OCI-LY7 (cell line): ENCODE measurements around the gene GRIA4. TPM values are rescaled to one million over a fixed set of nuclear protein-coding genes. Genes with fewer than 3 reads are reported as not detected.

ENCODE experiments used
- BruUV-seq: library from RNA; stranded (reverse); fragments of 400-500 nt; replicated peaks from 2 replicates; lab custom pipeline; 2021; lab: Mats Ljungman, UMichigan
- CTCF ChIA-PET: fragments of 300-600 bp; sonication (Branson Sonifier 250); formaldehyde crosslinking; loops from one replicate; lab custom pipeline; 2022; ENCODE audit warnings: antibody characterized with exemption; ENCODE audit not compliant: unreplicated experiment; lab: Charles Lee
- POLR2A ChIA-PET: fragments of 300-600 bp; sonication (Branson Sonifier 250); formaldehyde crosslinking; loops from one replicate; lab custom pipeline; 2022; ENCODE audit warnings: antibody characterized with exemption; lab: Charles Lee
- DNase-seq: peaks from one replicate; pipeline ENCODE4 v3.0.0-alpha.2; 2015; ENCODE audit warnings: low spot score
- H2AFZ ChIP-seq: fragments of 200-600 bp; sonication (generic), shearing (Covaris generic); 2 replicates; pipeline ENCODE4 v1.6.1; 2014; ENCODE audit warnings: mild to moderate bottlenecking, antibody characterized with exemption, low read length, moderate library complexity
- H3K27ac ChIP-seq: fragments of 200-600 bp; sonication (generic); 2 replicates; pipeline ENCODE4 v1.5.1; 2014; ENCODE audit warnings: mixed run types, low read depth, mild to moderate bottlenecking, moderate library complexity, low read length, inconsistent platforms; ENCODE audit not compliant: poor library complexity, severe bottlenecking
- H3K36me3 ChIP-seq: fragments of 200-600 bp; sonication (generic); 2 replicates; pipeline ENCODE4 v1.6.1; 2014; ENCODE audit warnings: mild to moderate bottlenecking, antibody characterized with exemption, low read length, moderate library complexity, mixed read lengths; ENCODE audit not compliant: insufficient read depth
- H3K4me1 ChIP-seq: fragments of 200-600 bp; sonication (generic); 2 replicates; pipeline ENCODE4 v1.5.1; 2014; ENCODE audit warnings: mild to moderate bottlenecking, low read length; ENCODE audit not compliant: insufficient read depth, poor library complexity, severe bottlenecking
- H3K4me2 ChIP-seq: fragments of 200-600 bp; sonication (generic); 2 replicates; pipeline ENCODE4 v1.6.1; 2014; ENCODE audit warnings: mild to moderate bottlenecking, low read length
- H3K4me3 ChIP-seq: fragments of 200-600 bp; sonication (generic); 2 replicates; pipeline ENCODE4 v1.5.1; 2014; ENCODE audit warnings: mild to moderate bottlenecking, low read depth, low read length; ENCODE audit not compliant: poor library complexity, severe bottlenecking
- H3K79me2 ChIP-seq: fragments of 200-600 bp; sonication (generic); 2 replicates; pipeline ENCODE4 v1.6.1; 2016; ENCODE audit warnings: low read depth, mild to moderate bottlenecking, low read length, moderate library complexity, mixed read lengths; ENCODE audit not compliant: insufficient read depth
- H3K9me2 ChIP-seq: fragments of 200-600 bp; sonication (generic); 2 replicates; pipeline ENCODE4 v1.6.1; 2016; ENCODE audit warnings: mild to moderate bottlenecking, low read length, mixed read lengths; ENCODE audit not compliant: insufficient read depth
- H3K9me3 ChIP-seq: fragments of 200-600 bp; sonication (generic); 2 replicates; pipeline ENCODE4 v1.6.1; 2014; ENCODE audit warnings: mild to moderate bottlenecking, mixed run types, low read length, mixed read lengths
- H4K20me1 ChIP-seq: fragments of 200-600 bp; sonication (generic); 2 replicates; pipeline ENCODE4 v1.6.1; 2014; ENCODE audit warnings: mild to moderate bottlenecking, antibody characterized with exemption, low read length, moderate library complexity, mixed read lengths; ENCODE audit not compliant: insufficient read depth
- EZH2phosphoT487 ChIP-seq: fragments of 200-600 bp; sonication (generic); IDR thresholded peaks from 2 replicates; pipeline ENCODE4 v1.6.1; 2018; ENCODE audit warnings: low read depth, borderline replicate concordance, mild to moderate bottlenecking, mixed run types, antibody characterized with exemption, low read length, moderate library complexity, mixed read lengths
- intact Hi-C: fragments of 100-400 bp; cut with micrococcal nuclease; formaldehyde crosslinking; loops from one replicate; pipeline ENCODE4 v1.10.0; 2022; ENCODE audit not compliant: unreplicated experiment
- total RNA-seq, 2 experiments: library from RNA; depleted of rRNA in 1 of 2; stranded (reverse); fragments of >200 nt in 1 of 2; shearing (Covaris generic) in 1 of 2; gene quantifications; 2 replicates each; pipeline ENCODE4 v1.2.3, GENCODE V29; 2014 to 2022
- TF ChIP-seq, protein P1 (sequence below): fragments of 200-600 bp; sonication (generic); conservative IDR thresholded peaks from 2 replicates; pipeline ENCODE4 v1.5.1; 2014; ENCODE audit warnings: mild to moderate bottlenecking, antibody characterized with exemption, low read length, moderate library complexity, mixed read lengths

Gene GRIA4
- total RNA-seq, 2 experiments from 2014 or later = not detected

DNA sequence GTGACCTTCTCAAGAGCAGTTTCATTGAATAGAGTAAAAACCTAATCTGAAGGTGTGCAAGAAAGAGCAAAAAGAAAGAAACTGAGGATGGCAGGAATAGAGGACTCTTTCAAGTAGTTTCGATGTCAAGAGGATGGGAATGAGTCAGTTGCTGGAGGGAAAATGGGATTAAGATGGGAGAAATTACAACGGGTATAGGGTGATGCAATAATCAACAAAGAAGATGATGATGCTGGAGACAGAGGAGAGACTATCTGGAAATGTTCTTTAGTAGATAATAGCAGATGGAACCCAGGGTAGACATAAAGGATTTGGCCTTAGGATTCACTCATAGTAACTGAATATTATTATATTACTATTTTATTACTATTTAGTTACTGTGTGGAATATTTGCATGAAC is 189.4 kb downstream of the GRIA4 start:
- no TSS peak for BruUV-seq
- ChIA-PET POLR2A (no interaction called here), CTCF (no interaction called here)
- TF ChIP-seq, protein P1, sequence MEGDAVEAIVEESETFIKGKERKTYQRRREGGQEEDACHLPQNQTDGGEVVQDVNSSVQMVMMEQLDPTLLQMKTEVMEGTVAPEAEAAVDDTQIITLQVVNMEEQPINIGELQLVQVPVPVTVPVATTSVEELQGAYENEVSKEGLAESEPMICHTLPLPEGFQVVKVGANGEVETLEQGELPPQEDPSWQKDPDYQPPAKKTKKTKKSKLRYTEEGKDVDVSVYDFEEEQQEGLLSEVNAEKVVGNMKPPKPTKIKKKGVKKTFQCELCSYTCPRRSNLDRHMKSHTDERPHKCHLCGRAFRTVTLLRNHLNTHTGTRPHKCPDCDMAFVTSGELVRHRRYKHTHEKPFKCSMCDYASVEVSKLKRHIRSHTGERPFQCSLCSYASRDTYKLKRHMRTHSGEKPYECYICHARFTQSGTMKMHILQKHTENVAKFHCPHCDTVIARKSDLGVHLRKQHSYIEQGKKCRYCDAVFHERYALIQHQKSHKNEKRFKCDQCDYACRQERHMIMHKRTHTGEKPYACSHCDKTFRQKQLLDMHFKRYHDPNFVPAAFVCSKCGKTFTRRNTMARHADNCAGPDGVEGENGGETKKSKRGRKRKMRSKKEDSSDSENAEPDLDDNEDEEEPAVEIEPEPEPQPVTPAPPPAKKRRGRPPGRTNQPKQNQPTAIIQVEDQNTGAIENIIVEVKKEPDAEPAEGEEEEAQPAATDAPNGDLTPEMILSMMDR = no peak
- TF ChIP-seq EZH2phosphoT487 = no peak
- Histone ChIP-seq H4K20me1 (no peaks in the 10 kb centered on the region), H3K4me2 (no peak overlapping the region), H3K36me3 (no peaks in the 10 kb centered on the region), H3K79me2 (no peaks in the 10 kb centered on the region), H2AFZ (no peak overlapping the region), H3K9me2 (no peaks in the 10 kb centered on the region), H3K27ac (no peak overlapping the region), H3K4me1 (no peaks in the 10 kb centered on the region), H3K4me3 (no peak overlapping the region), H3K9me3 (no peaks in the 10 kb centered on the region)
- intact Hi-C loops = no loop called here
- no peak for DNase-seq

- H3K4me1 ChIP-seq = no peaks in the 10 kb centered on the region
- POLR2A ChIA-PET = interaction anchor here (0.6 to 0.7 kb wide), 2 partner anchors 78 to 1009 kb away, joined by 3 to 4 read pairs; no protein-coding TSS in a partner anchor
- H3K79me2 ChIP-seq = no peaks in the 10 kb centered on the region
- no peaks in the 10 kb centered on the region for H3K9me2 ChIP-seq
- no peaks in the 10 kb centered on the region for H4K20me1 ChIP-seq
- no peak for DNase-seq
- no TSS peak for BruUV-seq
- intact Hi-C loops = no loop called here
- no peak overlapping the region for H3K4me3 ChIP-seq
- no peak overlapping the region for H3K27ac ChIP-seq
- no peak overlapping the region for H3K4me2 ChIP-seq
- no peaks in the 10 kb centered on the region for H3K36me3 ChIP-seq
- H2AFZ ChIP-seq = no peak overlapping the region
- CTCF ChIA-PET = no interaction called here
- H3K9me3 ChIP-seq = no peaks in the 10 kb centered on the region
- no peak for TF ChIP-seq EZH2phosphoT487
- TF ChIP-seq, protein P1 = no peak
These were observed 190.0 kb downstream of the GRIA4 start for GRCh38 chr11:105799728-105800462.

DNA sequence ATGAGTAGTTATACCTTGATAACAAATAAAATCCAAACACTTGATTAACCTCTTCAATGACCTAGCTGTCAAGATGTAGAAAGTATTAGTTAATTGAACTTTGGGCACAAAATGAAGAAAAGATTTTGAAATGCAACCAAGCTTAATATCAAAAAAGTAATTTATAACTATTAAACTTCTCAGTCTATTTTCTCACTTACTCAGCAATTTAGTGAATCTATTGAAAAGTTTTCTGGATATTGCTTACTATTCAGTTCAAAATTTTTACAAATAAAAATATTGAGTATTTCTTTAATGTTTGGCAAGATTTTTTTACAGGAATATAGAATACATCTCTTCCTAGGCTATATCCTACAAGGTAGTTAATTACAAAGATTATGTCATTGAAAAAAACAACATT is 192.5 kb downstream of the GRIA4 start:
- Histone ChIP-seq H2AFZ (no peak overlapping the region), H3K9me2 (no peaks in the 10 kb centered on the region), H3K4me3 (no peak overlapping the region), H3K27ac (no peak overlapping the region), H3K4me2 (no peak overlapping the region), H3K79me2 (no peaks in the 10 kb centered on the region), H3K9me3 (no peaks in the 10 kb centered on the region), H3K36me3 (no peaks in the 10 kb centered on the region), H4K20me1 (no peaks in the 10 kb centered on the region), H3K4me1 (no peaks in the 10 kb centered on the region)
- POLR2A ChIA-PET = no interaction called here
- TF ChIP-seq, protein P1 = no peak
- TF ChIP-seq EZH2phosphoT487 = no peak
- no peak for DNase-seq
- intact Hi-C loops = no loop called here
- CTCF ChIA-PET = no interaction called here
- no TSS peak for BruUV-seq
